ENCODE data around the gene DENND11. TPM values are rescaled to one million over a fixed set of nuclear protein-coding genes. Genes with fewer than 3 reads are reported as not detected.

Gene DENND11
- total and polyA plus RNA-seq, 9 donors, result 6.0 to 15.7 (median 13.0) TPM

GRCh38 chr7:141666071-141666470 lies 35.9 kb downstream of the DENND11 start:
- 80 to 83% (median 81%) methylated on average over 4 of the region's 4 CpGs for WGBS, 3 donors
- Histone ChIP-seq H3K36me3 (no peaks in the 10 kb centered on the region), H3K9me3 (no peaks in the 10 kb centered on the region), H3K4me3 (no peak overlapping the region), H3K27ac (no peak overlapping the region), H3K4me1 (ENCODE audit: insufficient read depth) (no peaks in the 10 kb centered on the region), H3K27me3 (no peaks in the 10 kb centered on the region)
- intact Hi-C loops (cut with DNase I), result no loop called here
- no peak for DNase-seq
- TF ChIP-seq POLR2A (IDR thresholded peaks at IDR 0.05) (no peak), EP300 (IDR thresholded peaks at IDR 0.05) (no peak), CTCF (IDR thresholded peaks at IDR 0.05) (no peak)

GRCh38 chr7:141665208-141666035 lies 36.5 kb downstream of the DENND11 start:
- no peak overlapping the region for H3K27ac ChIP-seq
- H3K36me3 ChIP-seq, result no peaks in the 10 kb centered on the region
- no peak for TF ChIP-seq EP300 (IDR thresholded peaks at IDR 0.05)
- H3K4me1 ChIP-seq (ENCODE audit: insufficient read depth), result no peaks in the 10 kb centered on the region
- H3K27me3 ChIP-seq, result no peaks in the 10 kb centered on the region
- intact Hi-C loops (cut with DNase I), result no loop called here
- DNase-seq, result no peak
- WGBS, 3 donors, result 85 to 91% (median 86%) methylated on average over 18 of the region's 18 CpGs
- no peak overlapping the region for H3K4me3 ChIP-seq
- no peaks in the 10 kb centered on the region for H3K9me3 ChIP-seq

GRCh38 chr7:141664450-141664849 lies 37.5 kb downstream of the DENND11 start:
- Histone ChIP-seq H3K27ac (no peak overlapping the region), H3K27me3 (no peaks in the 10 kb centered on the region), H3K4me1 (ENCODE audit: insufficient read depth) (no peaks in the 10 kb centered on the region), H3K9me3 (no peaks in the 10 kb centered on the region), H3K36me3 (no peaks in the 10 kb centered on the region), H3K4me3 (no peak overlapping the region)
- DNase-seq, result no peak
- intact Hi-C loops (cut with DNase I), result no loop called here
- WGBS, 3 donors, result 94 to 95% (median 95%) methylated on average over 6 of the region's 6 CpGs
- TF ChIP-seq POLR2A (IDR thresholded peaks at IDR 0.05), result no peak
- no peak for TF ChIP-seq CTCF (IDR thresholded peaks at IDR 0.05)

- no peak overlapping the region for H3K27ac ChIP-seq
- no peaks in the 10 kb centered on the region for H3K27me3 ChIP-seq
- no peaks in the 10 kb centered on the region for H3K9me3 ChIP-seq
- H3K4me3 ChIP-seq, result no peak overlapping the region
- 58 to 68% (median 61%) methylated on average over 6 of the region's 6 CpGs for WGBS, 3 donors
- intact Hi-C loops (cut with DNase I), result no loop called here
- no peak for DNase-seq
- H3K4me1 ChIP-seq (ENCODE audit: insufficient read depth), result no peaks in the 10 kb centered on the region
- TF ChIP-seq EP300 (IDR thresholded peaks at IDR 0.05) (no peak), POLR2A (IDR thresholded peaks at IDR 0.05) (no peak), CTCF (IDR thresholded peaks at IDR 0.05) (no peak)
- no peaks in the 10 kb centered on the region for H3K36me3 ChIP-seq
Measured at GRCh38 chr7:141663081-141663849, 38.7 kb downstream of the DENND11 start.

GRCh38 chr7:141660259-141660658 lies 41.7 kb downstream of the DENND11 start:
- H3K27me3 ChIP-seq, result no peaks in the 10 kb centered on the region
- H3K4me3 ChIP-seq, result no peak overlapping the region
- WGBS, 3 donors, result 72 to 80% (median 79%) methylated on average over 4 of the region's 4 CpGs
- no peaks in the 10 kb centered on the region for H3K9me3 ChIP-seq
- DNase-seq, result no peak
- no peak overlapping the region for H3K27ac ChIP-seq
- H3K4me1 ChIP-seq (ENCODE audit: insufficient read depth), result no peaks in the 10 kb centered on the region
- intact Hi-C loops (cut with DNase I), result no loop called here
- no peaks in the 10 kb centered on the region for H3K36me3 ChIP-seq
- TF ChIP-seq CTCF (IDR thresholded peaks at IDR 0.05), result no peak
- no peak for TF ChIP-seq EP300 (IDR thresholded peaks at IDR 0.05)
- TF ChIP-seq POLR2A (IDR thresholded peaks at IDR 0.05), result no peak
